Activated T-helper 2 cell treated with anti-CD3 and anti-CD28 coated beads, Interferon-gamma antibody, Interleukin-2, Interleukin-4, amounts not matched to agents 10 μg/mL and 5 μg/mL and 100 μg/mL, durations not matched to agents 14 hours and 24 hours and 36 hours (primary cell): Measurements from ENCODE around the gene RARG. TPM values are rescaled to one million over a fixed set of nuclear protein-coding genes. Genes with fewer than 3 reads are reported as not detected.
A peak's percentile ranks its signal among the peaks of the same experiment; 100 is the strongest.

Source experiments
- DNase-seq: peaks from one replicate; pipeline ENCODE4 v3.0.0; 2021; ENCODE audit warnings: low spot score
- H3K27ac Mint-ChIP-seq: one replicate; pipeline ENCODE4 v1.8.0; 2021; ENCODE audit warnings: mixed read lengths
- H3K27me3 Mint-ChIP-seq: one replicate; pipeline ENCODE4 v1.8.0; 2021; ENCODE audit warnings: low read depth, mixed read lengths
- H3K36me3 Mint-ChIP-seq: one replicate; pipeline ENCODE4 v1.8.0; 2021; ENCODE audit warnings: low read depth, mixed read lengths
- H3K4me1 Mint-ChIP-seq: one replicate; pipeline ENCODE4 v1.8.0; 2021; ENCODE audit warnings: low read depth, mixed read lengths
- H3K4me3 Mint-ChIP-seq: one replicate; pipeline ENCODE4 v1.8.0; 2021; ENCODE audit warnings: low read depth, mild to moderate bottlenecking, moderate library complexity, mixed read lengths
- H3K9me3 Mint-ChIP-seq: one replicate; pipeline ENCODE4 v1.8.0; 2021; ENCODE audit warnings: mixed read lengths
- intact Hi-C: fragments of 100-400 bp; cut with micrococcal nuclease; formaldehyde crosslinking; loops from one replicate; pipeline ENCODE4 v1.15.1; 2023
- total RNA-seq: library from RNA; stranded (reverse); gene quantifications from 2 replicates; pipeline ENCODE4 v1.2.3, GENCODE V29; 2022

The RARG gene
- total RNA-seq, 1 donor from 2014 or later = 38.5 TPM

GRCh38 chr12:53258541-53259539 is 26.8 kb upstream of the RARG start:
- no peak for DNase-seq
- H3K4me3 Mint-ChIP-seq = no peak overlapping the region
- peaks cover 21% of the 10 kb centered on the region for H3K36me3 Mint-ChIP-seq

GRCh38 chr12:53255996-53256395 is 24.0 kb upstream of the RARG start:
- no peak overlapping the region for H3K4me3 Mint-ChIP-seq
- H3K27me3 Mint-ChIP-seq = no peaks in the 10 kb centered on the region
- intact Hi-C loops = no loop called here
- H3K36me3 Mint-ChIP-seq = peaks cover 26% of the 10 kb centered on the region
- H3K9me3 Mint-ChIP-seq = no peaks in the 10 kb centered on the region
- no peak for DNase-seq
- no peak overlapping the region for H3K27ac Mint-ChIP-seq
- peaks cover 42% of the 10 kb centered on the region for H3K4me1 Mint-ChIP-seq

More at GRCh38 chr12:53258541-53259539, 26.8 kb upstream of the RARG start:
- H3K27me3 Mint-ChIP-seq = no peaks in the 10 kb centered on the region
- H3K9me3 Mint-ChIP-seq = no peaks in the 10 kb centered on the region
- H3K27ac Mint-ChIP-seq = no peak overlapping the region
- H3K4me1 Mint-ChIP-seq = peaks cover 25% of the 10 kb centered on the region
- intact Hi-C loops = no loop called here

GRCh38 chr12:53254816-53255545 is 23.0 kb upstream of the RARG start:
- peaks cover 26% of the 10 kb centered on the region for H3K36me3 Mint-ChIP-seq
- DNase-seq = no peak
- intact Hi-C loops = loop anchor here (5.0 kb wide), 1 partner anchor 42 kb away; the partner anchor contains the start of genes MYG1 and PFDN5
- H3K4me1 Mint-ChIP-seq = peaks cover 42% of the 10 kb centered on the region
- H3K27ac Mint-ChIP-seq = no peak overlapping the region
- peak overlapping the region; percentile 30 for H3K4me3 Mint-ChIP-seq
- H3K27me3 Mint-ChIP-seq = no peaks in the 10 kb centered on the region
- no peaks in the 10 kb centered on the region for H3K9me3 Mint-ChIP-seq

GRCh38 chr12:53253298-53253697 is 21.3 kb upstream of the RARG start:
- intact Hi-C loops = loop anchor here (2.0 to 5.0 kb wide), 2 partner anchors 20 to 44 kb away; partner anchors contain the start of genes MYG1, PFDN5 and RARG
- H3K36me3 Mint-ChIP-seq = peaks cover 26% of the 10 kb centered on the region
- H3K4me1 Mint-ChIP-seq = peaks cover 37% of the 10 kb centered on the region
- peaks cover 2% of the 10 kb centered on the region for H3K27me3 Mint-ChIP-seq
- peak overlapping the region; percentile 37 for H3K27ac Mint-ChIP-seq
- peak overlapping the region; percentile 94 for H3K4me3 Mint-ChIP-seq
- no peak for DNase-seq
- no peaks in the 10 kb centered on the region for H3K9me3 Mint-ChIP-seq

- H3K4me3 Mint-ChIP-seq = peak overlapping the region; percentile 94
- peaks cover 37% of the 10 kb centered on the region for H3K4me1 Mint-ChIP-seq
- no peak for DNase-seq
- H3K27ac Mint-ChIP-seq = peak overlapping the region; percentile 82
- H3K36me3 Mint-ChIP-seq = peaks cover 26% of the 10 kb centered on the region
- intact Hi-C loops = loop anchor here (1.0 to 5.0 kb wide), 3 partner anchors 16 to 45 kb away; partner anchors contain the start of genes ESPL1, MYG1, PFDN5 and RARG
- peaks cover 2% of the 10 kb centered on the region for H3K27me3 Mint-ChIP-seq
- H3K9me3 Mint-ChIP-seq = no peaks in the 10 kb centered on the region
Measured at GRCh38 chr12:53252349-53252916, 20.4 kb upstream of the RARG start.

DNA sequence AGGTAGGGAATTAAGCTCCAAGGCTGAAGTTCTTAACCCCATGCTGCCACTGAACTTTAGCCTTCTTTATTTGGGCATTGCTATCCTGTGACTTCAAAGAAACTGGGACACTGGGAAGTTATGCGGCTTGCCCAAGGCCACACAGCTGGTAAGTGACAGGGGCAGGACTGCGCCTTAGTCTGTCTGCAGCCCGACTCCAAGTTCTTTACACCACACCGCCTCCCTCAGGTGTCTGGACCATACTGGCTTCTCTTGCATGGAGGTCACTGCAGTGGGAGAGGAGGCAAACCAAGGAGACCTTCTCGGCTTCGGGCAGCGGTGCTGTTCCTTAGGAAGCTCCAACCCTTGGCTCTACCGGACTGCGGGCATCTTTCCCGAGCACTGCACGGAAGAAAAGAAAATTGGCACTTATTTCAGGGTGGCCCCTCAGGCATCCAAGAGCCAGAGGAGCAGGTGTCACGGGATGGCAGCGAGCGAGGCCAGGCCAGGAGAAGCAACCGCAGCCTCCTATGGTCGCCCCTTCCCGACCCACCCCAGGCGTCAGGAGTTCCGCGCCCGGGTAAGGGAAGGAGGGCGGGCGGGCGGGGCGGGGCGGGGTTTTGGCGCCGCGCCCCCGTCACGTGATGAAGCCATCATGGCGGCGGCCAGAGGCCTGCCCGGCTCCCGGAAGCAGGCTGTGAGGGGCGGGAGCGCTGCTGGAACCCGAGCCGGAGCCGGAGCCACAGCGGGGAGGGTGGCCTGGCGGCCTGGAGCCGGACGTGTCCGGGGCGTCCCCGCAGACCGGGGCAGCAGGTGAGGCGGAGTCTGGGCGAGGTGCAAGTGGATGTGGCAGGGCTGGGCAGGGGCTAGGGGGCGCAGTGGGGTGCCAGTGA is 19.7 kb upstream of the RARG start:
- Mint-ChIP-seq H3K9me3 (no peaks in the 10 kb centered on the region), H3K4me3 (peak overlapping the region; percentile 94), H3K27ac (peak overlapping the region; percentile 86), H3K27me3 (peaks cover 2% of the 10 kb centered on the region), H3K4me1 (peaks cover 37% of the 10 kb centered on the region), H3K36me3 (peaks cover 26% of the 10 kb centered on the region)
- intact Hi-C loops = loop anchor here (1.0 to 5.0 kb wide), 5 partner anchors 17 to 46 kb away; partner anchors contain the start of genes ESPL1, MYG1, PFDN5 and RARG
- peak; percentile 70 for DNase-seq

DNA sequence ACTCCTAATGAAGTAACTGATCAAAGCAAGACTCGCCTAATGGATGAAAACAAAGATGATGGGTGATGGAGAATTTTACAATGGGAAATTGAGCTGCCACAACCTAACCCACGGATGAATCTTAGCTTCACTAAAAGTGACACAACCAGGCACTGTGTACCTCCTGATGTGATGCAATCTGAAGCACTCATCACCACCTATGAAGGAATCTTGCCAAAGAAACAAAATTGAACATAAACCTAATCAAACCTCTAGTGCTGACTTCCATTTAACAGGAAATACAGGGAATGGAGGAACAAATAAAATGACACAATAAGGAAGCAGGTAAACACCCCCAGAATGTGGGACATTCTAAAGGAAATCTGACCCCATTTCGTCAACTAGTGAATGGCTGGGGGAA is 13.3 kb upstream of the RARG start:
- Mint-ChIP-seq H3K4me1 (peaks cover 4% of the 10 kb centered on the region), H3K9me3 (no peaks in the 10 kb centered on the region), H3K27me3 (peaks cover 28% of the 10 kb centered on the region), H3K27ac (no peak overlapping the region), H3K4me3 (no peak overlapping the region), H3K36me3 (no peaks in the 10 kb centered on the region)
- DNase-seq = no peak
- intact Hi-C loops = no loop called here

- H3K4me1 Mint-ChIP-seq = peaks cover 4% of the 10 kb centered on the region
- no peak for DNase-seq
- intact Hi-C loops = no loop called here
- no peaks in the 10 kb centered on the region for H3K36me3 Mint-ChIP-seq
- H3K4me3 Mint-ChIP-seq = no peak overlapping the region
- peaks cover 29% of the 10 kb centered on the region for H3K27me3 Mint-ChIP-seq
- H3K9me3 Mint-ChIP-seq = no peaks in the 10 kb centered on the region
- H3K27ac Mint-ChIP-seq = no peak overlapping the region
Measured at GRCh38 chr12:53244337-53244736, 12.3 kb upstream of the RARG start.

GRCh38 chr12:53241623-53242412 is 9.8 kb upstream of the RARG start:
- Mint-ChIP-seq H3K27me3 (peaks cover 29% of the 10 kb centered on the region), H3K4me1 (peaks cover 7% of the 10 kb centered on the region), H3K27ac (no peak overlapping the region)

GRCh38 chr12:53239643-53240258 is 7.7 kb upstream of the RARG start:
- Mint-ChIP-seq H3K27ac (no peak overlapping the region), H3K36me3 (no peaks in the 10 kb centered on the region), H3K4me3 (no peak overlapping the region), H3K27me3 (peaks cover 24% of the 10 kb centered on the region), H3K4me1 (peaks cover 24% of the 10 kb centered on the region), H3K9me3 (no peaks in the 10 kb centered on the region)
- intact Hi-C loops = no loop called here
- DNase-seq = no peak

More at GRCh38 chr12:53241623-53242412, 9.8 kb upstream of the RARG start:
- intact Hi-C loops = no loop called here
- no peak overlapping the region for H3K4me3 Mint-ChIP-seq
- no peaks in the 10 kb centered on the region for H3K9me3 Mint-ChIP-seq
- no peaks in the 10 kb centered on the region for H3K36me3 Mint-ChIP-seq
- no peak for DNase-seq
